Gastrocnemius medialis (tissue), 4 donors: ENCODE data around the gene PLA2G3.

ENCODE experiments used
- POLR2A ChIP-seq, 2 donors: fragments of 450-650 bp; IDR thresholded peaks; one replicate each; pipeline ENCODE4 v1.6.1; 2017; ENCODE audit warnings: antibody characterized with exemption in 2 of 2, mild to moderate bottlenecking in 2 of 2, moderate library complexity in 2 of 2
- TF ChIP-seq, protein P1 (sequence below), 5 experiments: fragments of 450-650 bp in 3 of 5; fragments of 200-600 bp in 2 of 5; sonication (generic) in 2 of 5; IDR thresholded peaks in 4 of 5; conservative IDR thresholded peaks in 1 of 5; 1 replicate in 4 of 5; 2 replicates in 1 of 5; pipeline ENCODE4 v1.5.1; 2016 to 2019; ENCODE audit warnings: antibody characterized with exemption in 5 of 5, mild to moderate bottlenecking in 3 of 5, moderate library complexity in 3 of 5

DNA sequence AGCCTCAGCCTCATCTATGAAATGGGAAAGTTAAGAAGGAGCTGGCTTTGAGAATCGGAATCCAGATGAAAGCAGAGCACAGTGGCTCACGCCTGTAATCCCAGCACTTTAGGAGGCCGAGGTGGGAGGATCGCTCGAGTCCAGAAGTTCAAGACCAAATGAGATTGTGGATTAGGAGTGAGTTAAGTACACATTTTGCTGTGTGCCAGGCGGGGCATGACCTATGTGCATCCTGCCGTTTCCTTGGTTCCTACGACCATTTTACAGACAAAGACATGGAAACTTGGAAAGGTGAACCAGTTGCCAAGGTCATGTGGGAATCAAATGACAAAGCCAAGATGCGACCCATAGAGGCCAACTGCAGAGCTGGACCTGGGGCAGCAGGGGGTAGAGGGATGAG, 4.2 kb downstream of the PLA2G3 start:
- TF ChIP-seq, protein P1, sequence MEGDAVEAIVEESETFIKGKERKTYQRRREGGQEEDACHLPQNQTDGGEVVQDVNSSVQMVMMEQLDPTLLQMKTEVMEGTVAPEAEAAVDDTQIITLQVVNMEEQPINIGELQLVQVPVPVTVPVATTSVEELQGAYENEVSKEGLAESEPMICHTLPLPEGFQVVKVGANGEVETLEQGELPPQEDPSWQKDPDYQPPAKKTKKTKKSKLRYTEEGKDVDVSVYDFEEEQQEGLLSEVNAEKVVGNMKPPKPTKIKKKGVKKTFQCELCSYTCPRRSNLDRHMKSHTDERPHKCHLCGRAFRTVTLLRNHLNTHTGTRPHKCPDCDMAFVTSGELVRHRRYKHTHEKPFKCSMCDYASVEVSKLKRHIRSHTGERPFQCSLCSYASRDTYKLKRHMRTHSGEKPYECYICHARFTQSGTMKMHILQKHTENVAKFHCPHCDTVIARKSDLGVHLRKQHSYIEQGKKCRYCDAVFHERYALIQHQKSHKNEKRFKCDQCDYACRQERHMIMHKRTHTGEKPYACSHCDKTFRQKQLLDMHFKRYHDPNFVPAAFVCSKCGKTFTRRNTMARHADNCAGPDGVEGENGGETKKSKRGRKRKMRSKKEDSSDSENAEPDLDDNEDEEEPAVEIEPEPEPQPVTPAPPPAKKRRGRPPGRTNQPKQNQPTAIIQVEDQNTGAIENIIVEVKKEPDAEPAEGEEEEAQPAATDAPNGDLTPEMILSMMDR (IDR thresholded peaks at IDR 0.05 in 4 of 5, conservative IDR thresholded peaks at IDR 0.05 in 1 of 5): no peak
- TF ChIP-seq POLR2A (IDR thresholded peaks at IDR 0.05): no peak
